Peyer's patch (tissue), 4 donors: ENCODE measurements around the gene CORO1C. TPM values are rescaled to one million over a fixed set of nuclear protein-coding genes. Genes with fewer than 3 reads are reported as not detected.
A peak's percentile ranks its signal among the peaks of the same experiment; 100 is the strongest.

Source experiments
- DNase-seq, 3 donors: peaks; one replicate each; pipeline ENCODE4 v3.0.0-alpha.2; 2017 to 2019
- H3K27ac ChIP-seq, 4 donors: fragments of 200-600 bp; sonication (generic); one replicate each; pipeline ENCODE4 v1.5.1; 2016 to 2019
- H3K27me3 ChIP-seq, 2 donors: fragments of 200-600 bp; sonication (generic); one replicate each; pipeline ENCODE4 v1.5.1; 2019
- H3K36me3 ChIP-seq, 3 donors: fragments of 200-600 bp; sonication (generic); one replicate each; pipeline ENCODE4 v1.5.1; 2016 to 2019
- H3K4me1 ChIP-seq, 4 donors: fragments of 200-600 bp; sonication (generic); one replicate each; pipeline ENCODE4 v1.5.1; 2016 to 2019
- H3K4me3 ChIP-seq, 4 donors: fragments of 200-600 bp; sonication (generic); 1 replicate in 3 of 4; 2 replicates in 1 of 4; pipeline ENCODE4 v1.5.1; 2016 to 2019; ENCODE audit warnings: mild to moderate bottlenecking in 1 of 4
- H3K9me3 ChIP-seq, 4 donors: fragments of 200-600 bp; sonication (generic); one replicate each; pipeline ENCODE4 v1.5.1; 2016 to 2019; ENCODE audit warnings: mild to moderate bottlenecking in 1 of 4
- CTCF ChIP-seq, 6 experiments: fragments of 450-650 bp in 4 of 6; fragments of 200-600 bp in 2 of 6; sonication (generic) in 1 of 6; IDR thresholded peaks; one replicate each; pipeline ENCODE4 v1.5.1; 2017 to 2019; ENCODE audit warnings: antibody characterized with exemption in 6 of 6, mild to moderate bottlenecking in 3 of 6, moderate library complexity in 1 of 6
- POLR2A ChIP-seq, 2 donors: fragments of 450-650 bp; IDR thresholded peaks; one replicate each; pipeline ENCODE4 v1.5.1; 2017; ENCODE audit warnings: antibody characterized with exemption in 2 of 2, mild to moderate bottlenecking in 2 of 2, moderate library complexity in 2 of 2
- total RNA-seq, 4 donors: library from RNA; depleted of rRNA; stranded (reverse); fragments of >200 nt; gene quantifications; one replicate each; pipeline ENCODE4 v1.1.0, GENCODE V29; 2016

CORO1C gene
- 100 to 1,000 TPM in 1 of 4 donors, 10 to 100 TPM in 3; 76.3 to 144 (median 87.4) TPM for total RNA-seq

GRCh38 chr12:108731105-108731865 lies at the start of gene CORO1C:
Gene CORO1C (minus strand): TSS chr12:108731518. CDS start chr12:108701318, 30,200 bp downstream.
- Histone ChIP-seq H3K4me1 (peaks cover 0 to 47% (median 3%) of the 10 kb centered on the region in 4 donors), H3K27me3 (no peaks in the 10 kb centered on the region), H3K36me3 (no peaks in the 10 kb centered on the region), H3K9me3 (no peaks in the 10 kb centered on the region), H3K27ac (peak within 1 kb of the TSS; percentile 92 to 99 (median 94)), H3K4me3 (peak within 1 kb of the TSS; percentile 77 to 89 (median 81))
- TF ChIP-seq CTCF (IDR thresholded peaks at IDR 0.05): peak; percentile 73 to 96 (median 88)
- TF ChIP-seq POLR2A (IDR thresholded peaks at IDR 0.05): peak; percentile 78 to 95
- peak; percentile 91 to 99 (median 98) for DNase-seq

GRCh38 chr12:108779998-108780688 lies 48.8 kb upstream of the CORO1C start:
- Histone ChIP-seq H3K27me3 (no peaks in the 10 kb centered on the region), H3K4me1 (no peaks in the 10 kb centered on the region), H3K36me3 (peaks cover 0 to 4% (median 0%) of the 10 kb centered on the region in 3 donors), H3K27ac (peak overlapping the region in 2 of 4 donors; percentile 3 to 21), H3K9me3 (no peaks in the 10 kb centered on the region), H3K4me3 (no peak overlapping the region)
- no peak for DNase-seq
- TF ChIP-seq CTCF (IDR thresholded peaks at IDR 0.05): no peak
- no peak for TF ChIP-seq POLR2A (IDR thresholded peaks at IDR 0.05)

GRCh38 chr12:108778053-108778452 lies 46.7 kb upstream of the CORO1C start:
- H3K27me3 ChIP-seq: no peaks in the 10 kb centered on the region
- no peak for DNase-seq
- no peaks in the 10 kb centered on the region for H3K36me3 ChIP-seq
- peaks cover 0 to 20% (median 0%) of the 10 kb centered on the region in 4 donors for H3K4me1 ChIP-seq
- no peak overlapping the region for H3K27ac ChIP-seq
- no peak overlapping the region for H3K4me3 ChIP-seq
- H3K9me3 ChIP-seq: no peaks in the 10 kb centered on the region
- TF ChIP-seq POLR2A (IDR thresholded peaks at IDR 0.05) (no peak), CTCF (IDR thresholded peaks at IDR 0.05) (no peak)

- Histone ChIP-seq H3K4me1 (peaks cover 0 to 27% (median 0%) of the 10 kb centered on the region in 4 donors), H3K27me3 (no peaks in the 10 kb centered on the region), H3K27ac (no peak overlapping the region), H3K9me3 (no peaks in the 10 kb centered on the region), H3K36me3 (no peaks in the 10 kb centered on the region), H3K4me3 (no peak overlapping the region)
- no peak for TF ChIP-seq CTCF (IDR thresholded peaks at IDR 0.05)
- no peak for TF ChIP-seq POLR2A (IDR thresholded peaks at IDR 0.05)
- DNase-seq: no peak
These were observed 45.8 kb upstream of the CORO1C start for GRCh38 chr12:108777156-108777555.

DNA sequence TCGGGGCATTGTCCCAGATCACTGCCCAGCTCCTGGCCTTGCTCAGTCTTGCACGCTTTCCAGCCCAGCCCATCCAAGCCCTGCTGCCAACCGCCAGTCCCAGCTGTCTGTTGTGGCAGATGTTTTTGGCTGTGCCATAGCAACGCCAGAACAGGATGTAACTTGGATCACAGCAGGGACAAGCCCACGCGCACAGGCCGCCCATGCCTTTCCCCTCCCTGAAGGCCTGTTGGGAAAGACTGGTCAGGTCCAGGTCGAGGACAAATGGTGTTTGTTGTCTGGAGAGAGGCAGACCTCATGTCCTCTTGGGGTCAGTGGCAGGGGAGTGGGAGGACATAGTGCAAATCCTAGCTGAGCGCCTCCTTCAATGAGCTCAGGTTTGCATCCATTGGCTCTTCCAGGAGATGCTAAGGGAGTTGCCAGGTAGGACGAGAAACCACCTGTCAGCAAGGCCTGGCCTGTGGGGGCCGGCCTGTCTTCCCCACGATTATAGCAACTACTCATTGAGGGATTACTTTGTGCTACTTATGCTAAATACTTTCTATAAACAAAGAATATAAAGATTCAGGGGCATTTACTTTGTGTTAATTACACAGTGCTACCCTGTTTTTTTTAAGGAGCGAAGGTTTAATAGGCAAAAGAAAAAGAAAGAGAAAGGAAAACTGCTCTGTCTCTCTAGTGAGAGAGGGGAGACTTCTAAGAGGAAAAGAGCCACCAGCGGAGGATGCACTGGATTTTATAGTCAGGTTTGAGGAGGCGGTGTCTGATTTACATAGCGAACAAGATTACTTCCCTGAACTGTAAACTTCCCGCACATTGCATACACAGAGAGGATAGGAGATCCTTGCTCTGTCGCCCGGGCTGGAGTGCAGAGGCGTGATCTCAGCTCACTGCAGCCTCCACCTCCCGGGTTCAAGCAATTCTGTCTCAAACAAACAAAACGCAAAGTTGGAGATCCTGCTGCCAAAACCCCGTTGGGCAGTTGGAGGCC lies 42.8 kb upstream of the CORO1C start:
- Histone ChIP-seq H3K4me3 (peak overlapping the region in 1 of 4 donors; percentile 8), H3K4me1 (peaks cover 0 to 35% (median 0%) of the 10 kb centered on the region in 4 donors), H3K9me3 (no peaks in the 10 kb centered on the region), H3K27me3 (no peaks in the 10 kb centered on the region), H3K36me3 (no peaks in the 10 kb centered on the region), H3K27ac (peak overlapping the region; percentile 42 to 83 (median 70))
- TF ChIP-seq POLR2A (IDR thresholded peaks at IDR 0.05) (peak; percentile 17 to 27), CTCF (IDR thresholded peaks at IDR 0.05) (no peak)
- peak; percentile 24 to 87 (median 79) for DNase-seq
